Erythroblast (primary cell): ENCODE measurements around the gene CXCL1.

Source experiments
- DNase-seq, 2 experiments: peaks; one replicate each; lab custom pipeline; 2025; lab: John Stamatoyannopoulos, UW
- GATA1 ChIP-seq: IDR thresholded peaks from 2 replicates; pipeline ENCODE4 v1.6.1; 2011; ENCODE audit warnings: low read depth, mild to moderate bottlenecking, control low read depth, low read length, moderate library complexity
- POLR2A ChIP-seq: IDR thresholded peaks from 2 replicates; pipeline ENCODE4 v1.6.1; 2011; ENCODE audit warnings: mild to moderate bottlenecking, low read length

Gene CXCL1

GRCh38 chr4:73842696-73843095 is 26.5 kb upstream of the CXCL1 start:
- DNase-seq = no peak
- TF ChIP-seq POLR2A (no peak), GATA1 (no peak)

- TF ChIP-seq POLR2A = no peak
- no peak for TF ChIP-seq GATA1
- DNase-seq = no peak
Observed at GRCh38 chr4:73843369-73843768, 25.8 kb upstream of the CXCL1 start.

- no peak for DNase-seq
- TF ChIP-seq GATA1 (no peak), POLR2A (no peak)
Observed at GRCh38 chr4:73844345-73844744, 24.8 kb upstream of the CXCL1 start.

GRCh38 chr4:73844806-73845205 is 24.4 kb upstream of the CXCL1 start:
- no peak for TF ChIP-seq GATA1
- DNase-seq = no peak

GRCh38 chr4:73847526-73848182 is 21.5 kb upstream of the CXCL1 start:
- no peak for TF ChIP-seq GATA1
- no peak for TF ChIP-seq POLR2A
- no peak for DNase-seq

- no peak for TF ChIP-seq POLR2A
- no peak for TF ChIP-seq GATA1
- DNase-seq = no peak
Observed at GRCh38 chr4:73848183-73848777, 20.9 kb upstream of the CXCL1 start.

- no peak for TF ChIP-seq POLR2A
- no peak for TF ChIP-seq GATA1
Observed at GRCh38 chr4:73850261-73850970, 18.8 kb upstream of the CXCL1 start.

GRCh38 chr4:73851293-73851692 is 17.9 kb upstream of the CXCL1 start:
- TF ChIP-seq GATA1 (no peak), POLR2A (no peak)
- no peak for DNase-seq

More at GRCh38 chr4:73850261-73850970, 18.8 kb upstream of the CXCL1 start:
- DNase-seq = no peak

- DNase-seq = no peak
- TF ChIP-seq GATA1 (no peak), POLR2A (no peak)
Observed at GRCh38 chr4:73852771-73853170, 16.4 kb upstream of the CXCL1 start.

GRCh38 chr4:73853246-73853704 is 15.9 kb upstream of the CXCL1 start, which contains the start of gene PF4V1:
PF4V1 (plus strand) TSS chr4:73853296; CDS start chr4:73853363, 67 bp downstream.
- no peak for TF ChIP-seq POLR2A
- no peak for TF ChIP-seq GATA1
- no peak for DNase-seq

GRCh38 chr4:73853718-73854473 is 15.3 kb upstream of the CXCL1 start:
- no peak for TF ChIP-seq POLR2A
- TF ChIP-seq GATA1 = no peak
- DNase-seq = no peak

GRCh38 chr4:73855406-73855805 is 13.8 kb upstream of the CXCL1 start:
- no peak for TF ChIP-seq POLR2A
- TF ChIP-seq GATA1 = no peak

GRCh38 chr4:73856518-73856917 is 12.7 kb upstream of the CXCL1 start:
- no peak for DNase-seq
- TF ChIP-seq POLR2A (no peak), GATA1 (no peak)

More at GRCh38 chr4:73855406-73855805, 13.8 kb upstream of the CXCL1 start:
- no peak for DNase-seq
